DOHH2 (cell line): ENCODE data around the gene ENO2.
A peak's percentile ranks its signal among the peaks of the same experiment; 100 is the strongest.

Source experiments
- EZH2phosphoT487 ChIP-seq: fragments of 200-600 bp; sonication (generic); IDR thresholded peaks from 2 replicates; pipeline ENCODE4 v1.6.1; 2017; ENCODE audit warnings: borderline replicate concordance, mild to moderate bottlenecking, antibody characterized with exemption, low read length, moderate library complexity, mixed read lengths
- TF ChIP-seq, protein P1 (sequence below): fragments of 200-600 bp; sonication (generic); IDR thresholded peaks from one replicate; pipeline ENCODE4 v1.5.1; 2014; ENCODE audit warnings: antibody characterized with exemption, mild to moderate bottlenecking, low read depth, low read length; ENCODE audit not compliant: poor library complexity, severe bottlenecking

DNA sequence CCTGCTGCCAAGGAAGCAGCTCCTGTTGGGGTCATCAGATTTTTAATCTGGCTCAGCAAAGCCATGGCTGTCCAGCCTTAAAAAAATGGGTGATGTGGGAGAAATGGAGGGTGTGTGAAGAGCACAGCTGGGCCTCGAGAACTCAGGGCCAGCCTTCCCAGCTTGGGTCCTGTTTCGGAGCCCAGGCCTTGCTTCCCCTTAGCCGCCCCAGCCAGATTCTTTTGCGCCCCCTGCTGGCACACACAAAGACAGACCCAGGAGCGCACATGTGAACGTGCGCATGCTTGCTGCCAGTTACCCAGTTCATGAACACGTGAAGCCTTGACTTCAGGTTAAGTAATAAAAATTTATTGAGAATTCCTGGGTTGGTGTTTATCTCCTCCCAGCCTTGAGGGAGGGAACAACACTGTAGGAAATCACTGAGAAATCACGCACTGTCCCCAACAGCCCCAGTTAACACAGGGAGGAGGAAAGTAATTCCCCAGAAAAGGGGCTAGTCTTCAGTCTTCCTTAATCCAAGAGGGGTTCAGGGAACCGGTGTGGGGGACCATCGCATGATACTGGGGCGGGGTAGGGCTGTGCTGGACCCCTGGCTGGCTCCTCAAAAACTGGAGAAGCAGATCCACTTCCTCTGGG, 50.8 kb downstream of the ENO2 start:
- TF ChIP-seq, protein P1, sequence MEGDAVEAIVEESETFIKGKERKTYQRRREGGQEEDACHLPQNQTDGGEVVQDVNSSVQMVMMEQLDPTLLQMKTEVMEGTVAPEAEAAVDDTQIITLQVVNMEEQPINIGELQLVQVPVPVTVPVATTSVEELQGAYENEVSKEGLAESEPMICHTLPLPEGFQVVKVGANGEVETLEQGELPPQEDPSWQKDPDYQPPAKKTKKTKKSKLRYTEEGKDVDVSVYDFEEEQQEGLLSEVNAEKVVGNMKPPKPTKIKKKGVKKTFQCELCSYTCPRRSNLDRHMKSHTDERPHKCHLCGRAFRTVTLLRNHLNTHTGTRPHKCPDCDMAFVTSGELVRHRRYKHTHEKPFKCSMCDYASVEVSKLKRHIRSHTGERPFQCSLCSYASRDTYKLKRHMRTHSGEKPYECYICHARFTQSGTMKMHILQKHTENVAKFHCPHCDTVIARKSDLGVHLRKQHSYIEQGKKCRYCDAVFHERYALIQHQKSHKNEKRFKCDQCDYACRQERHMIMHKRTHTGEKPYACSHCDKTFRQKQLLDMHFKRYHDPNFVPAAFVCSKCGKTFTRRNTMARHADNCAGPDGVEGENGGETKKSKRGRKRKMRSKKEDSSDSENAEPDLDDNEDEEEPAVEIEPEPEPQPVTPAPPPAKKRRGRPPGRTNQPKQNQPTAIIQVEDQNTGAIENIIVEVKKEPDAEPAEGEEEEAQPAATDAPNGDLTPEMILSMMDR: peak; percentile 95
- TF ChIP-seq EZH2phosphoT487: no peak
